ENCODE results near the gene CEACAM4. TPM values are rescaled to one million over a fixed set of nuclear protein-coding genes. Genes with fewer than 3 reads are reported as not detected.

CEACAM4 gene
- total RNA-seq, 3 donors from 2014 or later, result 0.66 to 1.8 TPM; not detected in 1

GRCh38 chr19:41591951-41592562 lies 34.8 kb downstream of the CEACAM4 start:
- Histone ChIP-seq H3K36me3 (no peaks in the 10 kb centered on the region), H3K27ac (no peak overlapping the region), H3K27me3 (peaks cover 0 to 30% of the 10 kb centered on the region in 2 donors), H3K4me1 (no peaks in the 10 kb centered on the region), H3K9me3 (no peaks in the 10 kb centered on the region), H3K4me3 (no peak overlapping the region)
- DNase-seq (ENCODE audit: low spot score in 2 of 2), result no peak
- intact Hi-C loops (cut with DNase I; ENCODE audit: low total_unique reads), result no loop called here
- TF ChIP-seq POLR2AphosphoS5 (IDR thresholded peaks at IDR 0.05) (no peak), POLR2A (IDR thresholded peaks at IDR 0.05) (no peak), CTCF (IDR thresholded peaks at IDR 0.05) (no peak)

- Histone ChIP-seq H3K27me3 (peaks cover 0 to 20% of the 10 kb centered on the region in 2 donors), H3K27ac (no peak overlapping the region), H3K4me1 (no peaks in the 10 kb centered on the region), H3K9me3 (no peaks in the 10 kb centered on the region), H3K4me3 (no peak overlapping the region), H3K36me3 (no peaks in the 10 kb centered on the region)
- no peak for DNase-seq (ENCODE audit: low spot score in 2 of 2)
- no peak for TF ChIP-seq POLR2AphosphoS5 (IDR thresholded peaks at IDR 0.05)
- no peak for TF ChIP-seq CTCF (IDR thresholded peaks at IDR 0.05)
- TF ChIP-seq POLR2A (IDR thresholded peaks at IDR 0.05), result no peak
- intact Hi-C loops (cut with DNase I; ENCODE audit: low total_unique reads), result no loop called here
Observed at GRCh38 chr19:41590936-41591335, 35.9 kb downstream of the CEACAM4 start.

- TF ChIP-seq CTCF (IDR thresholded peaks at IDR 0.05), result no peak
- TF ChIP-seq POLR2AphosphoS5 (IDR thresholded peaks at IDR 0.05), result no peak
- no peak for TF ChIP-seq POLR2A (IDR thresholded peaks at IDR 0.05)
- H3K27ac ChIP-seq, result no peak overlapping the region
- intact Hi-C loops (cut with DNase I; ENCODE audit: low total_unique reads), result no loop called here
- no peaks in the 10 kb centered on the region for H3K9me3 ChIP-seq
- H3K4me1 ChIP-seq, result no peaks in the 10 kb centered on the region
- H3K4me3 ChIP-seq, result no peak overlapping the region
- no peak for DNase-seq (ENCODE audit: low spot score in 2 of 2)
- no peaks in the 10 kb centered on the region for H3K36me3 ChIP-seq
- H3K27me3 ChIP-seq, result peaks cover 0 to 14% of the 10 kb centered on the region in 2 donors
Observed at GRCh38 chr19:41589371-41589770, 37.5 kb downstream of the CEACAM4 start.

GRCh38 chr19:41588497-41589209 lies 38.2 kb downstream of the CEACAM4 start:
- peaks cover 0 to 2% of the 10 kb centered on the region in 2 donors for H3K9me3 ChIP-seq
- intact Hi-C loops (cut with DNase I; ENCODE audit: low total_unique reads), result no loop called here
- no peaks in the 10 kb centered on the region for H3K36me3 ChIP-seq
- no peaks in the 10 kb centered on the region for H3K4me1 ChIP-seq
- no peak for DNase-seq (ENCODE audit: low spot score in 2 of 2)
- TF ChIP-seq POLR2A (IDR thresholded peaks at IDR 0.05), result no peak
- TF ChIP-seq POLR2AphosphoS5 (IDR thresholded peaks at IDR 0.05), result no peak
- TF ChIP-seq CTCF (IDR thresholded peaks at IDR 0.05), result no peak
- peaks cover 0 to 14% of the 10 kb centered on the region in 2 donors for H3K27me3 ChIP-seq
- no peak overlapping the region for H3K4me3 ChIP-seq
- H3K27ac ChIP-seq, result no peak overlapping the region

GRCh38 chr19:41587838-41588210 lies 39.0 kb downstream of the CEACAM4 start:
- TF ChIP-seq CTCF (IDR thresholded peaks at IDR 0.05) (no peak), POLR2A (IDR thresholded peaks at IDR 0.05) (no peak), POLR2AphosphoS5 (IDR thresholded peaks at IDR 0.05) (no peak)
- Histone ChIP-seq H3K9me3 (peaks cover 0 to 11% of the 10 kb centered on the region in 2 donors), H3K36me3 (no peaks in the 10 kb centered on the region), H3K27ac (no peak overlapping the region), H3K27me3 (peaks cover 0 to 14% of the 10 kb centered on the region in 2 donors), H3K4me3 (no peak overlapping the region), H3K4me1 (no peaks in the 10 kb centered on the region)
- DNase-seq (ENCODE audit: low spot score in 2 of 2), result no peak
- intact Hi-C loops (cut with DNase I; ENCODE audit: low total_unique reads), result no loop called here

All from breast epithelium (tissue), 4 donors.